Pancreas (tissue), 10 donors: ENCODE measurements around the gene FOXO1. TPM values are rescaled to one million over a fixed set of nuclear protein-coding genes. Genes with fewer than 3 reads are reported as not detected.

Experiments
- ATAC-seq, 4 donors: fragments of 200-7000 bp; cut with Tn5 transposase; one replicate each; pipeline versions ENCODE4 v1.8.0 to v1.9.1; 2020; ENCODE audit warnings: mild to moderate bottlenecking in 4 of 4, moderate library complexity in 4 of 4
- DNase-seq, 6 donors: peaks; one replicate each; pipeline ENCODE4 v3.0.0-alpha.2; 2020
- FAIRE-seq: peaks from 2 replicates; lab custom pipeline; 2012; peaks lifted over from hg19 to GRCh38; lab: Jason Lieb, UNC
- H3K27ac ChIP-seq, 4 donors: fragments of 200-600 bp; sonication (generic); 1 replicate in 3 of 4; 2 replicates in 1 of 4; pipeline versions ENCODE4 v1.5.0 to v1.8.0; 2020
- H3K27me3 ChIP-seq, 4 donors: fragments of 200-600 bp; one replicate each; pipeline ENCODE4 v1.8.0; 2021
- H3K36me3 ChIP-seq, 3 donors: fragments of 200-600 bp; sonication (generic) in 1 of 3; one replicate each; pipeline versions ENCODE4 v1.5.0 to v1.8.0; 2020 to 2021
- H3K4me1 ChIP-seq, 3 donors: fragments of 200-600 bp; one replicate each; pipeline ENCODE4 v1.8.0; 2021
- H3K4me3 ChIP-seq, 4 donors: fragments of 200-600 bp; sonication (generic) in 2 of 4; one replicate each; pipeline versions ENCODE4 v1.5.0 to v1.8.0; 2020 to 2021
- H3K9me3 ChIP-seq, 4 donors: fragments of 200-600 bp; one replicate each; pipeline ENCODE4 v1.8.0; 2021
- CTCF ChIP-seq, 4 donors: fragments of 200-600 bp; sonication (generic) in 3 of 4; IDR thresholded peaks; one replicate each; pipeline versions ENCODE4 v1.5.0 to v1.8.0; 2021; ENCODE audit warnings: antibody characterized with exemption in 4 of 4
- WGBS, 2 donors: extraction: QIAGEN DNeasy Blood & Tissue Kit; methylation state at CpG; one replicate each; pipeline ENCODE4 v1.1.7; 2013; 5-methylcytosine and 5-hydroxymethylcytosine counted together
- intact Hi-C, 3 donors: fragments of 100-400 bp; cut with DNase I; formaldehyde crosslinking; loops; one replicate each; pipeline versions ENCODE4 v1.11.1 to v1.14.2; 2022
- polyA plus RNA-seq, 2 donors: library from polyadenylated mRNA; stranded (reverse); fragments of 200-250 nt; gene quantifications; one replicate each; pipeline ENCODE4 v1.2.3, GENCODE V29; 2013
- total RNA-seq, 6 donors: library from RNA; stranded (reverse); fragmentation: NEBNext Ultra II Directional in 4 of 6; extraction: Animal tissue kit (Norgen Biotek cat#: 25700) in 4 of 6; gene quantifications; one replicate each; pipeline versions ENCODE4 v1.2.1 to v1.2.4, GENCODE V29; 2021 to 2023
- donor health status: healthy with polysubstance abuse.
- donor health status: DM: no; HTN: no; CAD: no; lungs with moderate emphysema.
- donor health status: DM: no; HTN: no; CAD: no.
- donor health status: control.
- donor health status: control.
- donor health status: Bipolar disorder and iron deficiency.
- donor health status: DM: yes; HTN: yes; CAD: no.
- donor health status: DM: no; HTN: no; CAD: no.
- donor health status: DM: no; HTN: no; CAD: no.
- donor health status: DM: yes; HTN: yes; CAD: no.

The FOXO1 gene
- total and polyA plus RNA-seq, 8 donors: 3.8 to 21.9 (median 15.0) TPM

- no peak for FAIRE-seq
- H3K4me1 ChIP-seq: peaks cover 18 to 35% (median 26%) of the 10 kb centered on the region in 3 donors
- no peaks in the 10 kb centered on the region for H3K27me3 ChIP-seq
- peaks cover 0 to 9% (median 0%) of the 10 kb centered on the region in 3 donors for H3K36me3 ChIP-seq
- WGBS, 2 donors: 0 to 11% methylated on average over 1 of the region's 1 CpG
- no peaks in the 10 kb centered on the region for H3K9me3 ChIP-seq
- peak; percentile 80 to 87 (median 85) for ATAC-seq
- no peak overlapping the region for H3K4me3 ChIP-seq
- DNase-seq: peak in 1 of 6 donors; percentile 35
- H3K27ac ChIP-seq: peak overlapping the region in 2 of 4 donors; percentile 56 to 57
- intact Hi-C loops: no loop called here
- no peak for TF ChIP-seq CTCF (IDR thresholded peaks at IDR 0.05)
Measured at GRCh38 chr13:40558656-40559055, 107.8 kb downstream of the FOXO1 start.

GRCh38 chr13:40556453-40556852 is 110.0 kb downstream of the FOXO1 start:
- DNase-seq: no peak
- H3K9me3 ChIP-seq: no peaks in the 10 kb centered on the region
- H3K4me3 ChIP-seq: no peak overlapping the region
- no peak for TF ChIP-seq CTCF (IDR thresholded peaks at IDR 0.05)
- no peak for ATAC-seq
- H3K4me1 ChIP-seq: peaks cover 24 to 35% (median 33%) of the 10 kb centered on the region in 3 donors
- FAIRE-seq: no peak
- no peak overlapping the region for H3K27ac ChIP-seq
- H3K27me3 ChIP-seq: no peaks in the 10 kb centered on the region
- intact Hi-C loops: no loop called here
- H3K36me3 ChIP-seq: peaks cover 0 to 9% (median 0%) of the 10 kb centered on the region in 3 donors

GRCh38 chr13:40553356-40553755 is 113.1 kb downstream of the FOXO1 start:
- 46 to 53% methylated on average over 3 of the region's 3 CpGs for WGBS, 2 donors
- Histone ChIP-seq H3K27ac (peak overlapping the region in 1 of 4 donors; percentile 10), H3K4me3 (no peak overlapping the region), H3K27me3 (no peaks in the 10 kb centered on the region), H3K4me1 (peaks cover 24 to 36% (median 30%) of the 10 kb centered on the region in 3 donors), H3K9me3 (no peaks in the 10 kb centered on the region), H3K36me3 (no peaks in the 10 kb centered on the region)
- no peak for TF ChIP-seq CTCF (IDR thresholded peaks at IDR 0.05)
- intact Hi-C loops: no loop called here
- DNase-seq (no peak), FAIRE-seq (no peak), ATAC-seq (peak in 3 of 4 donors; percentile 5 to 15 (median 14))

GRCh38 chr13:40552895-40553294 is 113.5 kb downstream of the FOXO1 start:
- no peaks in the 10 kb centered on the region for H3K27me3 ChIP-seq
- TF ChIP-seq CTCF (IDR thresholded peaks at IDR 0.05): no peak
- ATAC-seq: peak; percentile 75 to 81 (median 77)
- H3K4me1 ChIP-seq: peaks cover 22 to 32% (median 25%) of the 10 kb centered on the region in 3 donors
- intact Hi-C loops: no loop called here
- no peak for DNase-seq
- no peaks in the 10 kb centered on the region for H3K9me3 ChIP-seq
- no peaks in the 10 kb centered on the region for H3K36me3 ChIP-seq
- no peak overlapping the region for H3K27ac ChIP-seq
- WGBS, 2 donors: 59 to 72% methylated on average over 6 of the region's 6 CpGs
- no peak overlapping the region for H3K4me3 ChIP-seq
- no peak for FAIRE-seq

- H3K9me3 ChIP-seq: no peaks in the 10 kb centered on the region
- no peaks in the 10 kb centered on the region for H3K27me3 ChIP-seq
- no peaks in the 10 kb centered on the region for H3K36me3 ChIP-seq
- DNase-seq (no peak), FAIRE-seq (no peak), ATAC-seq (no peak)
- 95 to 98% methylated on average over 2 of the region's 2 CpGs for WGBS, 2 donors
- TF ChIP-seq CTCF (IDR thresholded peaks at IDR 0.05): no peak
- H3K4me1 ChIP-seq: peaks cover 7 to 15% (median 15%) of the 10 kb centered on the region in 3 donors
- no peak overlapping the region for H3K4me3 ChIP-seq
- intact Hi-C loops: no loop called here
- no peak overlapping the region for H3K27ac ChIP-seq
Measured at GRCh38 chr13:40550130-40550529, 116.3 kb downstream of the FOXO1 start.
